Suprapubic skin (tissue), 3 donors: ENCODE results near the gene SCNN1B.

Experiments used
- CTCF ChIP-seq, 2 donors: fragments of 200-600 bp in 1 of 2; fragments of 450-650 bp in 1 of 2; sonication (generic) in 1 of 2; IDR thresholded peaks; one replicate each; pipeline ENCODE4 v1.5.1; 2016 to 2019; ENCODE audit warnings: antibody characterized with exemption in 2 of 2, mild to moderate bottlenecking in 1 of 2, moderate library complexity in 1 of 2
- POLR2A ChIP-seq, 2 donors: fragments of 450-650 bp; IDR thresholded peaks; one replicate each; pipeline ENCODE4 v1.6.1; 2017; ENCODE audit warnings: antibody characterized with exemption in 2 of 2, mild to moderate bottlenecking in 2 of 2, moderate library complexity in 2 of 2

GRCh38 chr16:23407436-23408127 is 105.5 kb downstream of the SCNN1B start:
- TF ChIP-seq CTCF (IDR thresholded peaks at IDR 0.05) = no peak
- TF ChIP-seq POLR2A (IDR thresholded peaks at IDR 0.05) = no peak
